Activated T-helper 2 cell treated with anti-CD3 and anti-CD28 coated beads, Interferon-gamma antibody, Interleukin-2, Interleukin-4, amounts not matched to agents 10 μg/mL and 5 μg/mL and 100 μg/mL, durations not matched to agents 14 hours and 24 hours and 36 hours (primary cell): ENCODE results near the gene CHRD. TPM values are rescaled to one million over a fixed set of nuclear protein-coding genes. Genes with fewer than 3 reads are reported as not detected.

Experiments
- DNase-seq: peaks from one replicate; pipeline ENCODE4 v3.0.0; 2021; ENCODE audit warnings: low spot score
- H3K27ac Mint-ChIP-seq: one replicate; pipeline ENCODE4 v1.8.0; 2021; ENCODE audit warnings: mixed read lengths
- H3K27me3 Mint-ChIP-seq: one replicate; pipeline ENCODE4 v1.8.0; 2021; ENCODE audit warnings: low read depth, mixed read lengths
- H3K36me3 Mint-ChIP-seq: one replicate; pipeline ENCODE4 v1.8.0; 2021; ENCODE audit warnings: low read depth, mixed read lengths
- H3K4me1 Mint-ChIP-seq: one replicate; pipeline ENCODE4 v1.8.0; 2021; ENCODE audit warnings: low read depth, mixed read lengths
- H3K4me3 Mint-ChIP-seq: one replicate; pipeline ENCODE4 v1.8.0; 2021; ENCODE audit warnings: low read depth, mild to moderate bottlenecking, moderate library complexity, mixed read lengths
- H3K9me3 Mint-ChIP-seq: one replicate; pipeline ENCODE4 v1.8.0; 2021; ENCODE audit warnings: mixed read lengths
- intact Hi-C: fragments of 100-400 bp; cut with micrococcal nuclease; formaldehyde crosslinking; loops from one replicate; pipeline ENCODE4 v1.15.1; 2023
- total RNA-seq: library from RNA; stranded (reverse); gene quantifications from 2 replicates; pipeline ENCODE4 v1.2.3, GENCODE V29; 2022

CHRD gene
- total RNA-seq, 1 donor from 2014 or later = not detected

DNA sequence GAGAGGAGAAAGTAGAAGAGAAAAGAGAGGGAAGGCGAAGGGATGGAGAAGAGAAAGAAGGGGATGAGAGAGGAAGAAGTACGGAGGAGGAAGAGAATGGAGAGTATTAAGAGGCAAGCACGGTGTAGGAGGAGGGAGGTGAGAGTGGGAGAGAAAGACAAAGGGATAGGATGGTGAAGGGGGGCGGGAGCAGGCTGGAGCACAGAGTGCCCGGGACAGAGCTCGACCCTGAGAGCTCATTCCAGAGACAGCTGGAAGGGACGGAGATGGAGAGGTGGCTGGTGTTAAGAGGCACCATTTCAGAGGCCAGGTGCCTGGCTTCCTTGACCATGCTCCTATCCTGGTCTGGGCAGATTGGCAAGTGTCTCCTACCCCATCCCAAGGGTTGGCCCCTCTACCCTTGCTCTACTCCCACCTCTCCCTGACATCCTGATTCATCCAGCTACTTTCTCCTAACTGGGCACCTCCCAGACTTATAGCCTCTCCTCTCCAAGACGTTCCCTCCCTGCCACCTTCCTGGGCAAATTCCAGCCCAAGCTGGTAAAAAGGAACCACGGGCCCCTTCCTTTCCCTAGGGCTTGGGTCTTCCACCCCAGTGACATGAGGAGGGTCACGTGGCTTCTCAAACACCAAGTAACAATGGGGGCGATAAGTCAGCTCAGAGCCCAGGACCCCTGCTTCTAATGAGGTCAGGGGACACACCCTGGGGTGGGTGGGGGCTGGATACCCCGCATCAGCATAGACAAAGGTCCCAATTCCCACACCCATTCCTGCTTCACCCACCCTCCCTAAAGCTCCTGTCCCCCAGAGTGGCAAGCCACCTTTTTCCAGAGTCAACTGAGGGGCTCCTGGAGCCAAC is 19.6 kb upstream of the CHRD start:
- Mint-ChIP-seq H3K27me3 (no peaks in the 10 kb centered on the region), H3K36me3 (peaks cover 17% of the 10 kb centered on the region), H3K4me3 (peak overlapping the region; percentile 83), H3K27ac (peak overlapping the region; percentile 71), H3K9me3 (no peaks in the 10 kb centered on the region), H3K4me1 (peaks cover 14% of the 10 kb centered on the region)
- intact Hi-C loops = loop anchor here (5.0 kb wide), 1 partner anchor 352 kb away; the partner anchor contains the start of gene MAGEF1
- DNase-seq = no peak

DNA sequence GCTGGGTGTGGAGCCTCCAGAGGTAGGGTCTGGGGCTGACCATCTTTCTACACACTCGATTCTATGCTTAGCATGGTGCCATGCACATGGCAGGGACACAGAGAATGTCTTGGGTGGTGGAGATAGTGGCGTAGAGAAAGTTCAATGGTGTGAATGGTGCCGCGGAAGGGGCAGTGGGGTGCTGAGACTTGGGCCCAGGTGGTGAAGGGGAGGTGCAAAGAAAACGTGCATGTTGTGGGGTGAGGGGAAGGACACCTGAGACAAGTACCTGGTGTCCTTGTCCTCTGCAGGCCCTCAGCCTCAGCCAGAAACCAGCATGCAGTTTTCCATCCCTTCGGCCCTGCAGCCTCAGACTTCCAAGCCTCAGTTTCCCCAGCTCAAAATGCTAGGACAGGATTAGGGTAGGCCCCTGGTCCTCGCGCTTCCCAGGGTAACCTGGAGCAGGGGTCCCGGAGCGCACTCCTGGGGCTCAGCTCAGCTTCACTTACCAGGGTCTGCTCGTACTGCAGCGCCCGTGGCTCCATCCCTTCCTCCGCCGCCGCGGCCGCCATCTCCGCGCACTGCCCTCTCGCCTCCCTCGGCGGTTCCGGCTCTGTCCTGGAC is 18.8 kb upstream of the CHRD start:
- H3K36me3 Mint-ChIP-seq = peaks cover 22% of the 10 kb centered on the region
- peak overlapping the region; percentile 83 for H3K4me3 Mint-ChIP-seq
- no peaks in the 10 kb centered on the region for H3K27me3 Mint-ChIP-seq
- peaks cover 14% of the 10 kb centered on the region for H3K4me1 Mint-ChIP-seq
- no peak for DNase-seq
- peak overlapping the region; percentile 71 for H3K27ac Mint-ChIP-seq
- no peaks in the 10 kb centered on the region for H3K9me3 Mint-ChIP-seq
- intact Hi-C loops = loop anchor here (5.0 kb wide), 1 partner anchor 351 kb away; the partner anchor contains the start of gene MAGEF1

DNA sequence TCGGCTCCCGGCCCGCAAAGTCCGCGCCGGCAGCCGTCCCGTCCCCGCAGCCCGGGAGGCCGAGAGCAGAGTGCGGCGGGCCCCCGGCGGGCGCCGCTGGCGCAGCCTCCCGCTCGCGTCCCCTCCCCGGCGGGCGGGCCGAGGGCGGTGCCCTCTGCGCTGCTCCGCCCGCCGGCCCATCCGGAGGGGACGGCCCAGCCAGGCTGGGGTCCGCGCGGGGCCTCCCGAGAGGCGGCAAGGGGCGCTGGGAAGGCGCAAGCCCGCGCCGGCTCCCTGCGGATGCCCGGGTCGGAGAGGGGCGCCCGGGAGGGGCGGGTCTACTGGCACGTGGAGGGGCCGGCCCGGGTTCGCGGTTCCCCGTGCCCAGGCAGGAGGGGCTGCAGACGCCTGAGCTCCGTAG is 18.3 kb upstream of the CHRD start, which contains the start of the genes CLCN2 and POLR2H:
TSS of gene CLCN2 (minus strand) at position 74 of the 400 bp plus-strand sequence. CDS start 126 bp downstream, outside the sequence.
TSS of gene POLR2H (plus strand) at position 179 of the 400 bp plus-strand sequence. CDS start 1,783 bp downstream, outside the sequence.
- intact Hi-C loops = loop anchor here (5.0 kb wide), 1 partner anchor 351 kb away; the partner anchor contains the start of gene MAGEF1
- Mint-ChIP-seq H3K4me1 (peaks cover 15% of the 10 kb centered on the region), H3K36me3 (peaks cover 25% of the 10 kb centered on the region), H3K27ac (peak within 1 kb of the TSS; percentile 94), H3K9me3 (no peaks in the 10 kb centered on the region), H3K27me3 (no peaks in the 10 kb centered on the region), H3K4me3 (peak within 1 kb of the TSS; percentile 90)
- DNase-seq = peak; percentile 51

DNA sequence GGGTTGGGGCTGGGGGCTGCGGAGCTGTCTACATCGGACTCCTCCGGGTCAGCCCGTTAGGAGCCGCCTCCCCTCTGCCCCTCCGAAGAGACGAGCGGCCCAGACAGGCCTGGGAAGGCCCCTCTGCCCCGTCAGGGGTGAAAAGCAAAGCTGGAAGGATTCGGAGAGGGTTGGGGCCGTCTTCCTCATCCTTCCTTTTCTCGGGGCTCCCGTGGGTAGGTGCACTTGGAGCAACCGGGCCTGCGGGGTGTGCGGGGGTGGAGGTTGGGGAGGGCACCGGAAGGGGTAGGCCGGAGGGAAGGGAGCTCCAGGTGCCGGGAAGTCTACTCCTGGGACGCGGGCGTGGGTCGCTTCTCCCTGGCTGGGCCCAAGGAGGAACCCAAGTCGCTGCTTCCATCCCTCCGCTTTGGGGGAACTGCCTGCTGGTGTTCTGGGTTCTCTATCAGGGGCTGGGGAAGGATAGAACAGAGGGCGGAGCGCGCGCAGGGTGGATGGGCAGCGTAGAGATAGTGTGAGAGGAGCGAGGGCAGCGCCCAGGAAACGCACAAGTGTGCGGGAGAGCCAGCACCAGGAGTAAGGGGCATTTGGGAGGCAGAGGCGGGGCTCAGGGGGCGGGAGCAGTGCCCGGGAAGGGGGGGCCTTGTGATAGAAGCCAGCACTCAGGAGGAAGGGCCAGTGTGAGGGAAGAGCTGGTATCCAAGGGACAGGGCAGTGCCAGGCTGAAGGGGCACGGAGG is 17.8 kb upstream of the CHRD start:
- H3K27me3 Mint-ChIP-seq = no peaks in the 10 kb centered on the region
- peak overlapping the region; percentile 94 for H3K27ac Mint-ChIP-seq
- peak overlapping the region; percentile 90 for H3K4me3 Mint-ChIP-seq
- peaks cover 31% of the 10 kb centered on the region for H3K36me3 Mint-ChIP-seq
- intact Hi-C loops = loop anchor here (1.0 to 5.0 kb wide), 3 partner anchors 163 to 350 kb away; partner anchors contain the start of gene MAGEF1
- peak; percentile 34 for DNase-seq
- H3K4me1 Mint-ChIP-seq = peaks cover 18% of the 10 kb centered on the region
- no peaks in the 10 kb centered on the region for H3K9me3 Mint-ChIP-seq

DNA sequence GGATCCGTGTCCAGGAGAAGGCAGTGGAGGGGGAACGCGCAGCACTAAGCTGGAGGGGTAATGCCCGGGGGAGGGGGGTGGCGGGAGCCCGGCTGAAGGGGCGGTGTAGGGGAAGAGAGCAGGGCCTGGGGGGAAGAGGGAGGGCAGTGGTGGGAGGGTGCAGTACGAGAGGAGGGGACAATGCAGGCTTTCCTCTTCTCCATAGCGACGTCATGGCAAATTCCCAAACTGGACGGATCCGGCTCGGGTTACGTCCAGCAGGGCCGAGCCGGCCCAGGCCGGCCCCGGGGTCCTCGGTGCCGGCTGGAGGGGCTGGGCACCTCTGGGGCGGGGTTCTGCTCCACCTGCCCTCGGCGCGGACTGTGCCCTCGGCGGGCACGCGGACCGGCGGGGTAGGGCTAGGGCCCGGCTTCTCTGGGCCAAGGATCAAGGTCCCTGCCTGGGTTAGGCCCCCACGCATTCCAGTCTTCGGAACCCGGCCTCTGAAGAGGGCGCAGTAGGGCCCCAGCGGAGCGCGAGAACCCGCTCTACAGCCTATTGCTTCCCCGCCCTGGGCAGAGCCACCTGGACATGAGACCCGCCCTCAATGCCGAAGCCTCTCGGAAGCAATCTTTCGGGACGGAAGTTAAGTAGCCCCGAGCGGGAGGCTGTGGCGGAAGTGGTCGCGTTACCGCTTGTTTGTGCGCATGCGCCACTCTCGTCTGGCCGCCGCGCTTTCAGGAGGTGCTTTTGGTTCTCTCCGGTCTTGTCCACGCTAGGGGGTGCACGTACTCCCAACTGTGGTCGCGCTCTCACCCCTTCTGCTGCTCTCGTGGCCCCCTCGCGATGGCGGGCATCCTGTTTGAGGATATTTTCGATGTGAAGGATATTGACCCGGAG is 16.9 kb upstream of the CHRD start:
- intact Hi-C loops = loop anchor here (1.0 to 5.0 kb wide), 6 partner anchors 29 to 349 kb away; partner anchors contain the start of genes EEF1AKMT4, EIF4G1 and MAGEF1
- Mint-ChIP-seq H3K4me1 (peaks cover 22% of the 10 kb centered on the region), H3K4me3 (peak overlapping the region; percentile 100), H3K9me3 (no peaks in the 10 kb centered on the region), H3K27me3 (no peaks in the 10 kb centered on the region), H3K36me3 (peaks cover 38% of the 10 kb centered on the region), H3K27ac (peak overlapping the region; percentile 97)
- peak; percentile 96 for DNase-seq

DNA sequence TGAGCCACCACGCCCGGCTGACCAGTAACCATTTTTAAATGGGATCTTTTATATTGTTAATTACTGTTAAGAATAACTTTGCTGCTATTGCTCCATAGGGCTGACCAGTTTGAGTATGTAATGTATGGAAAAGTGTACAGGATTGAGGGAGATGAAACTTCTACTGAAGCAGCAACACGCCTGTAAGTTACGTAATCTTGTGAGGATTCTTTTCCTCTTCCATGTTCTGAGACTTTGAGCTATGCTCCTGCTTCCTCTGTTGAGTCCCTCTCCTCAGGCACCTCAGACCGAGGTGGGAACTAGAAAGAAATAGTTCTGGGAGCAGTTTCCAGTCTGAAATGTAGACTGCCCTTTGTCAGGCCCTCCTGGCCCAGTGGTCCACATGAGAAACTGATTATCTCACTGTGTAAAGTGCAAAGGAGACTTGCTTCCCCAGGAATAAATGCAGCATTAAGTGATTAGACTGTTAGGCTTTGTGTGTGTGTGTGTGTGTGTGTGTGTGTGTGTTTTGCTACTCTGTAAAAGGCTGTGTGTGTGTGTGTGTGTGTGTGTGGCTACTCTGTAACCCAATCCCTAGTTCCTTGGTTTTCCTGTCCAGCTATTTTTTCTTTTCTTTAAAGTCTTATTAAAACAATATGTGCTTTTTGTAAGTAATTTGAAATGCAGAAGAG is 13.1 kb upstream of the CHRD start:
- Mint-ChIP-seq H3K27ac (no peak overlapping the region), H3K27me3 (no peaks in the 10 kb centered on the region), H3K4me1 (peaks cover 23% of the 10 kb centered on the region), H3K9me3 (no peaks in the 10 kb centered on the region), H3K4me3 (no peak overlapping the region), H3K36me3 (peaks cover 64% of the 10 kb centered on the region)
- intact Hi-C loops = no loop called here
- DNase-seq = no peak

DNA sequence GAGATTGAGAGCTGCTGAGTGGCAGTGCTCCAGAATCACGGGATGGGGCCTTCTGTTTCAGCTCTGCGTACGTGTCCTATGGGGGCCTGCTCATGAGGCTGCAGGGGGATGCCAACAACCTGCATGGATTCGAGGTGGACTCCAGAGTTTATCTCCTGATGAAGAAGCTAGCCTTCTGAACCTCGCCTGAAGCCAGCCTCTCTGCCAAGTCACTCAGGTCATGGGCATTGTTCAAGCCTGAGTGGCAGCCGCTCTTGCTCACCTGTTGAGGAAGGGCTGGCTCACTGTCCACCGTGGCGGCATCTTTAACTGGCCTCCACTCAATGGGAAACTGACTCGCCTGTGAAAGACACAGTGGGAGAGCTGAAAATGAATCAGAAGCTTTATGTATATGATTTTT is 11.7 kb upstream of the CHRD start:
- intact Hi-C loops = no loop called here
- Mint-ChIP-seq H3K4me1 (peaks cover 24% of the 10 kb centered on the region), H3K9me3 (no peaks in the 10 kb centered on the region), H3K27me3 (no peaks in the 10 kb centered on the region), H3K27ac (no peak overlapping the region), H3K4me3 (no peak overlapping the region), H3K36me3 (peaks cover 64% of the 10 kb centered on the region)
- no peak for DNase-seq

DNA sequence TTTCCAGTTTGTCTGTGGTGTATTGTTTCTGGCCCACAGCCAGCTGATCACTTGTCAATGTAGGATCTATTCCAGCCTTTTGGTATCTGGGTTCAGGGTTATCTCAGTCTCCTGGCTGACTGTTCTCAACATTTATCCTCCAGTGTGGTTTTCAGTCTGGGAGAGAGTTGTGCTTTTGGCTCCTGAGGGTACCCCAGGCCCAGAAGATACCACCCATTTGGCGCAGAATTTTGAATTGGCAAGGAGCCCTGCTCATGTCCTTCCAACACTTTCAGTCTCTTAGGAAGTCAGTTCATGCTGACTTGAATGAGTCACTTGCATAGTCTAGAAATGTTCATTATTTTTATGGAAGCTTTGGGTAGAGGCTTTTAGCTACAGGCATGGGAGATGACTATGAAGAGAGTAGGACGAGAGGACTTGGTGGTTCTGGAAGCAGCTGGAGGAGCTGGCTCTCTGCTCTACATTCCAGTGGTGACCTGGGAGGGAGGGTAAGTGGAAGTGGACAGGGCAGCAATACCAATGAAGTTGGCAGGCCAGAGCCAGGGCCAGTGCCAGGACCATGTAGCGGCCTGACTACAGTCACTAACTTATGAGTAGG is 11.2 kb upstream of the CHRD start:
- Mint-ChIP-seq H3K9me3 (no peaks in the 10 kb centered on the region), H3K4me1 (peaks cover 24% of the 10 kb centered on the region), H3K27ac (no peak overlapping the region), H3K36me3 (peaks cover 59% of the 10 kb centered on the region), H3K4me3 (no peak overlapping the region), H3K27me3 (peaks cover 1% of the 10 kb centered on the region)
- intact Hi-C loops = no loop called here
- DNase-seq = no peak

DNA sequence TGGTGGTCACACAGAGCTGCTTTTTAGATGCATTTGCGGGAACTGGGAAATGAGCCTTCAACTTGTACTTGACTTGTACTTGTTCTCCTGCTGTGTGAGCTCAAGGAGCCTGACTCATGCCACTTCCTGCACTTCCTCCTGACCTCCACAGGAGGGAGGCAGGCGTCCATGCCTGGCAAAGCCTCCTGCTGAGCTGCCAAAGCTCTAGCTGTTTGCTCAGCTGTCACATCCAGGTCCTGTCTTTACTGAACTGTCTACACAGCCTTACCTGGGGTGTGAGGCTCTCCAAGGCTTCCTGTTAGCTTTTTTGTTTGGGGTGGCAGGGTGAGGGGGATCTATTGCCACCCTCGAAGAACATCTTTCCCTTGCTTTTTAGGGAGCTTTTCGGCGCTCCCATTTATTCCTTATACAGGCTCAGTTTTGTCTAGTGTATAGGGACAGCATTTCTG is 8.3 kb upstream of the CHRD start:
- intact Hi-C loops = loop anchor here (1.0 to 5.0 kb wide), 3 partner anchors 96 to 173 kb away; no protein-coding TSS in a partner anchor
- DNase-seq = peak; percentile 52
- peaks cover 38% of the 10 kb centered on the region for H3K36me3 Mint-ChIP-seq
- no peaks in the 10 kb centered on the region for H3K9me3 Mint-ChIP-seq
- no peak overlapping the region for H3K27ac Mint-ChIP-seq
- H3K4me3 Mint-ChIP-seq = no peak overlapping the region
- H3K27me3 Mint-ChIP-seq = peaks cover 19% of the 10 kb centered on the region
- H3K4me1 Mint-ChIP-seq = peaks cover 12% of the 10 kb centered on the region

DNA sequence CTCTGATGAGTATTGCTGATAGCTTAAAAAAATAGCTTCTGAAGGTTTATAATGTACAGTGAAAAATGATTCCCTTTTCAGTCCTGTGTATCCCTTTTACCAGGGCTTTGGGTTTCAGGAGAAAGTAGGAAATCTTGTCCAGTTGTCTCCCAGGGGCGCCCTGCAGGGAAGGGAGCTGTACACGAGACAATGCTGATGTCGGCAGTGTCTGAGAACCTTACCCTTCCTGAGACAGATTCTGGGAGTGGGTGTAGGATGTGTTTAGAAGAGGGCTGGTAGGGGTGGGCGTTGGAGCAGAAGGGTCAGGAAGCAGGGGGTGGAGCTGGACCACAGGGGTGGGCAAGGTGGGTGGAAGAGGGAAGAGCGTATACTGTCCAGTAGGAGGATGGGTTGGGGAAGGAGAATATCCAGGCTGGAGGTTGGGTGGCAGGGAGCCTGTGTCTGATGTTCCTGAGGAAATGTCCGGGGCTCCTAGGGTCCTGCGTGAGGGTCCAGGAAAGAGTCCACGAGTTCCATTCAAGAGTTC is 7.5 kb upstream of the CHRD start:
- no peak for DNase-seq
- intact Hi-C loops = loop anchor here (5.0 kb wide), 1 partner anchor 95 kb away; no protein-coding TSS in a partner anchor
- peaks cover 25% of the 10 kb centered on the region for H3K27me3 Mint-ChIP-seq
- H3K4me3 Mint-ChIP-seq = no peak overlapping the region
- no peak overlapping the region for H3K27ac Mint-ChIP-seq
- H3K9me3 Mint-ChIP-seq = no peaks in the 10 kb centered on the region
- peaks cover 31% of the 10 kb centered on the region for H3K36me3 Mint-ChIP-seq
- peaks cover 9% of the 10 kb centered on the region for H3K4me1 Mint-ChIP-seq

DNA sequence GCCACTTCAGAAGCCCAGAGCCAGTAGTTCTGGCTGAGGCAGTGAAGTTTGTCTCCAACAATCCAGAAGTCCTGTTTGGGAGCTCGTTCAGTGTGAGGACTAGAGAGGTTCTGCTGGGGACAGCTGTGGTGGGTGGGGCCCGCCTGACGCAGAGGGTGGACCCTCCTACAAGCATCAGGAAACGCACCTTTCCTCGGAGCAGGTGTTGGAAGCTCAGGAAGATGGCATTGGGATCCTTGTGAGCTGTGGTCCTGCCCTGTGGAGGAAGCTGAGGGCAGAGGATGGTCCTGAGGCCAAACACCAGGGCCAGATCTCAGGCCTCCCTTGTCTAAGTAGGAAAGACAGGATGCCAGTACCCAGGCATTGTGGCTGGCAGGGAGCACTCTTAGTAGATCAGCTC is 6.9 kb upstream of the CHRD start:
- peaks cover 6% of the 10 kb centered on the region for H3K4me1 Mint-ChIP-seq
- no peak overlapping the region for H3K27ac Mint-ChIP-seq
- intact Hi-C loops = loop anchor here (5.0 kb wide), 1 partner anchor 94 kb away; no protein-coding TSS in a partner anchor

More for the DNA sequence above, 6.9 kb upstream of the CHRD start:
- Mint-ChIP-seq H3K36me3 (peaks cover 26% of the 10 kb centered on the region), H3K4me3 (no peak overlapping the region), H3K27me3 (peaks cover 31% of the 10 kb centered on the region), H3K9me3 (no peaks in the 10 kb centered on the region)
- no peak for DNase-seq
